ENCODE data around the gene PRDM16. TPM values are rescaled to one million over a fixed set of nuclear protein-coding genes. Genes with fewer than 3 reads are reported as not detected.
A peak's percentile ranks its signal among the peaks of the same experiment; 100 is the strongest.

The PRDM16 gene
- total RNA-seq, 1 experiment from 2014 or later, result 0.17 TPM

- WGBS (ENCODE audit: extremely low coverage, insufficient read length, low lambda C conversion rate), result no CpG with 5 or more reads among the region's 32 CpGs
- no peaks in the 10 kb centered on the region for H3K27me3 ChIP-seq (ENCODE audit: insufficient read depth, low read length)
- H3K27ac ChIP-seq (ENCODE audit: insufficient read length, low read depth, low read length), result no peak overlapping the region
- H3K9ac ChIP-seq (ENCODE audit: extremely low read depth, insufficient read length, low read length), result no peak overlapping the region
- peaks cover 0 to 16% of the 10 kb centered on the region in 2 experiments; a peak in 1 of 5 replicates for H3K9me3 Mint-ChIP-seq
- H3K4me1 ChIP-seq (ENCODE audit: insufficient read depth, low read length), result no peaks in the 10 kb centered on the region
- no peak overlapping the region for H2BK15ac ChIP-seq (ENCODE audit: low read depth, low read length)
- H3K9me3 ChIP-seq (ENCODE audit: control insufficient read depth, low read depth, low read length), result peaks cover 17% of the 10 kb centered on the region
- no peak overlapping the region for H3K23ac ChIP-seq (ENCODE audit: insufficient read length, low read depth, low read length)
- no peak overlapping the region for H4K5ac ChIP-seq (ENCODE audit: insufficient read length, low read depth, low read length)
- DNase-seq, result peak; percentile 10
- no peak overlapping the region for H2BK12ac ChIP-seq (ENCODE audit: insufficient read length, low read depth, low read length)
- no peaks in the 10 kb centered on the region for H3K4me1 Mint-ChIP-seq
- no peak overlapping the region for H2BK20ac ChIP-seq (ENCODE audit: low read depth, low read length, poor library complexity, severe bottlenecking)
- H3K14ac ChIP-seq (ENCODE audit: insufficient read depth, low read length), result no peak overlapping the region
- H3T11ph ChIP-seq (ENCODE audit: low read length), result no peak overlapping the region
- H2BK5ac ChIP-seq (ENCODE audit: insufficient read length, low read length), result no peak overlapping the region
- H2AK5ac ChIP-seq (ENCODE audit: insufficient read length, low read length), result no peak overlapping the region
- H3K27ac Mint-ChIP-seq, result no peak overlapping the region
- H3K4me2 ChIP-seq (ENCODE audit: insufficient read depth, insufficient read length, low read length), result no peak overlapping the region
- H3K36me3 Mint-ChIP-seq (ENCODE audit: insufficient read depth in 1 of 3, low read depth in 3 of 3), result peaks cover 0 to 4% (median 0%) of the 10 kb centered on the region in 3 experiments; a peak in 1 of 7 replicates
- H3K4ac ChIP-seq (ENCODE audit: low read depth, low read length), result no peak overlapping the region
- H3K79me2 ChIP-seq (ENCODE audit: insufficient read depth, low read length), result no peaks in the 10 kb centered on the region
- H3K18ac ChIP-seq (ENCODE audit: insufficient read length, low read depth, low read length), result no peak overlapping the region
- H2AFZ ChIP-seq (ENCODE audit: low read length), result no peak overlapping the region
- no peak for TF ChIP-seq CTCF (conservative IDR thresholded peaks at IDR 0.05)
- H4K8ac ChIP-seq (replicated peaks; ENCODE audit: insufficient read length, low read depth, low read length), result no peak overlapping the region
- no peaks in the 10 kb centered on the region for H4K20me1 ChIP-seq (ENCODE audit: control insufficient read depth, insufficient read depth, insufficient read length)
- H3K79me1 ChIP-seq (ENCODE audit: insufficient read depth, low read depth, low read length, poor library complexity, severe bottlenecking), result no peaks in the 10 kb centered on the region
- no peak overlapping the region for H4K91ac ChIP-seq (ENCODE audit: insufficient read length, low read depth, low read length)
- no peaks in the 10 kb centered on the region for H3K27me3 Mint-ChIP-seq (ENCODE audit: low read depth)
- H3K23me2 ChIP-seq (ENCODE audit: insufficient read length, low read depth, low read length, poor library complexity, severe bottlenecking), result no peaks in the 10 kb centered on the region
- no peak overlapping the region for H3K56ac ChIP-seq (ENCODE audit: insufficient read length, low read depth, low read length)
- no peak overlapping the region for H3K4me3 Mint-ChIP-seq
- no peak overlapping the region for H2BK120ac ChIP-seq (ENCODE audit: low read depth, low read length, poor library complexity, severe bottlenecking)
These were observed 38.9 kb upstream of the PRDM16 start for GRCh38 chr1:3029991-3030662.

All from H9 (cell line).